Activated naive CD4-positive, alpha-beta T cell treated with anti-CD3 and anti-CD28 coated beads, Interleukin-2, amount 50 U/mL, for 72 hours (primary cell): Measurements from ENCODE around the gene ETV3. TPM values are rescaled to one million over a fixed set of nuclear protein-coding genes. Genes with fewer than 3 reads are reported as not detected.

ENCODE experiments used
- ATAC-seq, 2 donors: fragments of 150-1000 bp; cut with Tn5 transposase; 2 replicates each; pipeline ENCODE4 v1.10.0; 2021; ENCODE audit warnings: mild to moderate bottlenecking in 2 of 2, moderate library complexity in 2 of 2
- DNase-seq, 2 donors: peaks; one replicate each; pipeline ENCODE4 v3.0.0; 2021 to 2022; ENCODE audit warnings: low spot score in 2 of 2
- H3K27ac Mint-ChIP-seq, 2 donors: one replicate each; pipeline ENCODE4 v1.8.0; 2022; ENCODE audit warnings: mild to moderate bottlenecking in 2 of 2, mixed read lengths in 2 of 2
- H3K36me3 Mint-ChIP-seq, 2 donors: one replicate each; pipeline ENCODE4 v1.8.0; 2022; ENCODE audit warnings: mixed read lengths in 2 of 2
- H3K9me3 Mint-ChIP-seq, 2 donors: one replicate each; pipeline ENCODE4 v1.8.0; 2022; ENCODE audit warnings: mixed read lengths in 2 of 2
- total RNA-seq, 2 donors: library from RNA; stranded (reverse); gene quantifications; one replicate each; pipeline ENCODE4 v1.2.3, GENCODE V29; 2022

The ETV3 gene
- total RNA-seq, 2 donors from 2014 or later, result 27.0 to 49.3 TPM

DNA sequence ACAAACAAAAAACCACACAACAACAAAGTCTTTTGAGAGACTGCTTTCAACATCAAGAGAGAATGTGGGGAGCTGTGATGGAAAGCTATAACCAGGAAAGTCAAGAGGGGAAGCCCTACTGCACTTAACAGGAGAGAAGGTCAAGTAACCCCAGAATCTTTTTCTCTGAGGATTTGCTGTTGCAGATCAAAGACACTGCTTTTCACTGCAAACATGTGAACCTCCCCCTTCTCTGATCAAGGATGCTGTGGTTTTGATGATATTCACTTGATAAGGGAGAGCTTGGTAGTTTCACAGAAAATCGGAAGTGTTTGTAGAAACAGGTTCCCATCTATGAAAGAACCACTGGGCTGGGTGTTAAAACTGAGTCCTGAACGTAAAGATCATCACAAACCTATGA is 4.8 kb downstream of the ETV3 start:
- peaks cover 45 to 50% of the 10 kb centered on the region in 2 donors for H3K36me3 Mint-ChIP-seq
- DNase-seq (no peak), ATAC-seq (peak; percentile 10 to 49)
- H3K9me3 Mint-ChIP-seq, result no peaks in the 10 kb centered on the region
- H3K27ac Mint-ChIP-seq, result peak overlapping the region; percentile 12 to 43

DNA sequence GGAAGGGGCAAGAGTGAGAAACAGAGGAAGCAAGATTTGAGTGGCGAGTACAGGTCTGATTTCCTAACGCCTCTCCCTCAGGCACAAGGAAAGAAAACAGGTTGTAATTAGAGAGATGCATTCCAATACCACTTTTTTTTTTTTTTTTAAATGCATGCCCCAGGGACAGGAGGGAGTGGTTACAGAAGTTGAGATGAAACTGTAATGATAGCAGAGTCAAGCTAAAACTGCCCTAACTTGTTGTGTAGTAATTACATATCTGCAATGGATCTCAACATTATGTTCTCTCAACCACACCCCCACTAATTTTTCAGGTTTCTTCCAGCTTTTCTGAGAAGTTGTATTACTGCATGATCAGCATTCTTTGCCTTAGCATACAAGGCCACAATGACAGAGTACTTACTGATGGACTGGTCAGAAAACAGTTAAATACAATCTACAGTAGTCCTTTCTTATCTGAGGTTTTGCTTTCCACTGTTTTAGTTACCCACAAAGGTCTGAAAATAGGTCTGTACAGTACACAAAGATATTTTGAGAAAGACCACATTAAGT is 5.5 kb downstream of the ETV3 start:
- Mint-ChIP-seq H3K27ac (peak overlapping the region; percentile 32 to 43), H3K36me3 (peaks cover 42 to 56% of the 10 kb centered on the region in 2 donors), H3K9me3 (no peaks in the 10 kb centered on the region)
- DNase-seq (no peak), ATAC-seq (no peak)

DNA sequence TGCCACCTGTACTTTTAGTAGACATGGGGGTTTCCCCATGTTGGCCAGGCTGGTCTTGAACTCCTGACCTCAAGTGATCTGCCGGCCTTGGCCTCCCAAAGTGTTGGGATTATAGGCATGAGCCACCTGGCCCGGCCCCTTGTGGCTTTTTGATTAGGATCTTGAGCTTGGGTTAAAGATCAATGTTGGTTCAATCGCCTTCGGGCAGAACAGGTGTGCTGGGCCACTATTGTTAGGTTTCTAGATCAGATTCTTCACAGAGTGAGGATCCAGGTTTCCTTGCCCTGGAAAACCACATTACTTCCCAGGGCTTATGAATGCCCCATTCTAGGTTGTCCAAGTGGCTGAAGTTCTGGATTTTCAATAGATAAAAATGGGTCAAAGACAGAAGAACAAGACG is 6.1 kb downstream of the ETV3 start:
- no peak for DNase-seq
- Mint-ChIP-seq H3K27ac (no peak overlapping the region), H3K9me3 (no peaks in the 10 kb centered on the region), H3K36me3 (peaks cover 36 to 52% of the 10 kb centered on the region in 2 donors)
- no peak for ATAC-seq

DNA sequence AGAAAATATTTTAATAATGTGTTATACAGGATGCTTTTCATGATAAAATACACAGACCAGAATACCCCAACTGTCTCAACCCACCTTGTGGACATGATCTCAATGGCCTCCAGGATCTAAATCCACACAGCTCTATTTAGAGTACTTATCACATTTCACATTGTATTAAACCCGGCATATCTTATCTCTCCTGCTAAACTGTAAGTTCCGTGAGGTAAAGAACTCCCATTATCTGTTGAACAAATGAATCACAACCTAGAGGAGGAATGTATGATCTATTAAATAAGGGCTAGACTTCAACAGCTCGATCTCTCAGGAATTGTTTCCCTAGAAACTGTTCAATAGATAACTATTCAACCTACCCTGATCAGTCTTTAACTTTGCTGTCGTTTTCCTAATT is 6.9 kb downstream of the ETV3 start:
- Mint-ChIP-seq H3K36me3 (peaks cover 31 to 52% of the 10 kb centered on the region in 2 donors), H3K9me3 (no peaks in the 10 kb centered on the region), H3K27ac (no peak overlapping the region)
- no peak for DNase-seq
- ATAC-seq, result no peak

DNA sequence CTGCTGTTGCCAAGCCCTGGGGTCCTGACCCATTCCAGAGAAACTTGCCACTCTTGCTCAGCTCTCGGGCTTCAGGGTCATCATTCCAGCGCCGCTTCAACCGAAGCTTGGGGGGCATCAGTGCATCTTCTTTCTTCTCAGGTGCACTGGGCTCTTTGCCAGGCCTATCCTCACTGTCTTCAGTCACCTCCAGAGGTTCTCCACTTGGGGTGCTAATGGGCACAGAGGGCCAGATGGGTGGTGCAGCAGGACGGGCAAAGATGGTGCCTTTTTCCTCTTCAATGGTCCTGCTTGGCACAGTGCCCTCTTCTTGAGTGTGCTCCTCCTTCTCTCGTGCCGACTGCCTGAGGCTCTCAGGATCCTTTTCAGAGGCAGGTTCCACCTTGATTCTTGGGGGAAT is 13.3 kb downstream of the ETV3 start:
- H3K27ac Mint-ChIP-seq, result peak overlapping the region in 1 of 2 donors; percentile 88
- ATAC-seq (no peak), DNase-seq (no peak)
- H3K9me3 Mint-ChIP-seq, result no peaks in the 10 kb centered on the region
- peaks cover 39 to 40% of the 10 kb centered on the region in 2 donors for H3K36me3 Mint-ChIP-seq

DNA sequence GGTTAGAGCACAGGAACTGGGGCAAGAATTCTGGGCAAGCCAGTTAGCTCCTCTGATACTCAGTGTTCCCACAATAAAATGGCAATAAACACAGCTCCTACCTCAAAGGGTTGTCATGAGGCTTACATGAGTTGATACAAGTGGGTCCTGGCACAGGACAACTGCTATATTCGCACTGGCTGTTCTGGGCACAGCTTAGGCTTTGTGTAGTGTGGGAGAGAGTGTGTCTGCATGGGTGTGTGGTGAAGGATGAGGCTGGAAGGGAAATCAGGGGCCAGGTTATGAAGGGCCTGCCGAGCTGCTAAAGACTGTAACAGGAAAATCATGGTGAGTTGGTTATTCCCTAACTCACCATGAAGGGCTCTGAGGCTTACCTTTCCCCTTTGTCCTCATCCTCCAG is 18.7 kb downstream of the ETV3 start:
- H3K27ac Mint-ChIP-seq, result no peak overlapping the region
- no peaks in the 10 kb centered on the region for H3K9me3 Mint-ChIP-seq
- ATAC-seq (peak; percentile 11 to 28), DNase-seq (no peak)
- peaks cover 15 to 21% of the 10 kb centered on the region in 2 donors for H3K36me3 Mint-ChIP-seq

DNA sequence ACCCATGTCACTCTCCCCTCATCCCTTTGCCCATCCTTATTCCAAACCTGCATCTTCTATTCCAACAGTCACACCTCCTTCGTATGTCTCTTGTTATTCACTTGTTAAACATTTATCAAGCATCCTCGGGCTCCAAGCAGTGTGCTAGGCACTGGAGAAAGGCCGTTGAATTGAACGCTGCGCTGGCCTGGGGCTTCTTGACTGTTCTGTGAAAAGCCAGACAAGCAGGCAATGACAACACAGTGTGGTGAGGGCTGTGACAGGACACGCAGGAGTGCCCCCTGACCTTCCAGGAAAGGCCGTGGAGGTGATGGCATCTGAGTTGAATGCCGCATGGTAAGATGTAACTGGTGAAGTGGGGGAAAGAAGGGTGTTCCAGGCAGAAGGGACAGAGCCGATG is 19.2 kb downstream of the ETV3 start:
- Mint-ChIP-seq H3K36me3 (peaks cover 11 to 16% of the 10 kb centered on the region in 2 donors), H3K27ac (peak overlapping the region in 1 of 2 donors; percentile 5), H3K9me3 (no peaks in the 10 kb centered on the region)
- DNase-seq (no peak), ATAC-seq (no peak)

DNA sequence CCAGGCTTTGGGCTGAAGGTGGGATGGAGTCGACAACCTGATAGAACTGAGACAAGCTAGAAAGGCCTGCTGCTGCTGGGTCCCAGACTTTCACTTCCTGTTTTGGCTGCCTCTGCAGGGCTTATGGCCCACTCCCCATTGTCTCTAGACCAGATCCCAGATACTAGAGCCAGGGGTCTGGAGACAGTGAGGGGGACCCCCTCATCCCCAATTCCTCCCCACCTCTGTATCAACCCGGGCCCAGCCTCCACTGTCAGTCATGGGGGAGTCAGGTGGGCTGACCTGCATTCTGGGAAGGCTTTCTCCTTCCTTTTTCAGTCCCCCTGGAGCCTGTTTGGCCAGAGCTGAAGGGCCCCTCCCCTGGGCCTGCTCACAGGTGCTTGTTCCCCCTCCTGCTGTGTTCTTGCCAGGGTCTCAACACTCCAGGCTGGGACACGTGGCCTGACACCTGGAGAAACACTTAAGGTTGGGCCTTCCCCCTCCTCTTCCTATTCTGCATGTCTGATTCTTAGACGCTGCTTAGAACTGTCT is 20.6 kb downstream of the ETV3 start:
- peaks cover 0 to 2% of the 10 kb centered on the region in 2 donors for H3K36me3 Mint-ChIP-seq
- DNase-seq (peak in 1 of 2 donors; percentile 34), ATAC-seq (peak in 1 of 2 donors; percentile 27)
- no peaks in the 10 kb centered on the region for H3K9me3 Mint-ChIP-seq
- peak overlapping the region; percentile 5 to 73 for H3K27ac Mint-ChIP-seq

DNA sequence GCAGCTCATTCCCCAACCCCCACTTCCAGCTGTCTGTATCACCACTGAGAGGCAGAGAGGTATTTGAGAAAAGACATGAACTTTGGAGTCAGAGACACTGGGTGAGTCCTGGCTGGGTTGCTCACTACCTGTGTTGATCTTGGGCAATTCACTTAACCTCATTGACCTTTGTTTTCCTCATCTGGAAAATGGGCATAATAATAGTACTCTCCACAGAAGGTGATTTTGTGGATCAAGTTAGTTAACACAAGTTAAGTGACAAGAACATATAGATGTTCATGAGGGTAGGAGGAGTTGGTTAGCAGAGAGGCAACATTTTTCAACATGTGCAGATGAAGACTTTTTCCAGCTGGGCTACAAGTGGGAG is 21.5 kb downstream of the ETV3 start:
- H3K27ac Mint-ChIP-seq, result peak overlapping the region; percentile 12 to 34
- no peaks in the 10 kb centered on the region for H3K9me3 Mint-ChIP-seq
- ATAC-seq (no peak), DNase-seq (no peak)
- no peaks in the 10 kb centered on the region for H3K36me3 Mint-ChIP-seq

DNA sequence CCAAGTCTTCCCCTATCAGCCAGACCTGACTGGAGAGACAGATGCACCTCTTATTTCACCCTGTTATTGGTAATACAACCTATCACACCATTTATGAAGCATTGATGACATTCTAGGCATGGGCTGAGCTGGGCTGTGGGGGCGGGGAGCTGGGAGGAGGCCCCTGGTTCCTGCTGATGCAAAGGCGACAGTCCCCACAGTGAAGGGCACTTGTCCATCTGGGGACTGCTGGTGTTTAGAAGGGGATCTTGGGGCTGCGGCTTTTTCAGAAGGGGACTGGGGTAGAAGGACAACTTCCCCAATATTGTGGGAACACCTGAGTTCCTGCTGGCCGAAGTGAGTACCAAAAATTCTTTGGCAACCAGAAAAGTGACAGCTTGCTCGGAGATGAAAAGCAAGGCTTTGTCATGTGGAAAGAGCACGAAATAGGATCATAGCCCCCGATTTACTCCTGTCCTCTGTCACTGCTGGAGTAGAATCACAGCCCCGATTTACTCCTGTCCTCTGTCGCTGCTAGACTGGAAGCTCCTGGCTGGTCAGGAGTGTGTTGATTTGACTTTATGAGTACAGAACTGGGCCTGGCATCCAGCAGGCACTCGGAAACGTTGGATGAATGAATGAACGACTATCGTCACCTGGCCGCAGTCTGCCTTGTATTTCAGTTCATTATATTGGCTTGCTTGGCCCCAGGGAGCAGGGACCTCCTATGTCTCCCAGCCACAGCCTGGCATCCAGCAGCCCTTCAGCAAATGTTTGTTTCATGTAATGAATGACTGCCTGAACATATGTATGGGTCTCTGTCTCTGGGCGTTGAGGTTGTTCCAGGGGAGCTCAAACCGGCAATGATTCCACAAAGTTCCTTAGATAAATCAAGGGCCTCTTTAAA is 22.1 kb downstream of the ETV3 start:
- DNase-seq (peak in 1 of 2 donors; percentile 35), ATAC-seq (no peak)
- H3K36me3 Mint-ChIP-seq, result no peaks in the 10 kb centered on the region
- no peaks in the 10 kb centered on the region for H3K9me3 Mint-ChIP-seq
- peak overlapping the region in 1 of 2 donors; percentile 12 for H3K27ac Mint-ChIP-seq

DNA sequence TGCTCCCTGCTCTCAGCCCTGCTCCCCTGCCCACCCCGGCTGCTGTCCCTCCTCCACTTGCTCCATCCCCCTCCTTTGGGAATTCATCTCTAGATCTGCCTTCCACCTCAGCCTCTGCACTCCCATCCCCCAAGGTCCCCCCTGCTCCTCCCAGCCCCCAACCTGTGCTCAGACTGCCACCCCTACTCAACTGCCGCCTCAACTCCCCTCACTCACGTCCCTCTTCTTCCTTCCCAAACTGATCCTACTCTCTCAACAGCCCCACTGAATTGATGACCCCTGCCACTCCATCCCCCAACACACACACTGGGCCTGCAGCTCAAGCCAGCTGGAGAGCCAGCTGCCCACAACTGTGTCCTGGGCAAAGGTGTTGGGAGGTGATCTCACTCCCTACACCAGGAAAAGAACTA is 22.8 kb downstream of the ETV3 start:
- no peaks in the 10 kb centered on the region for H3K36me3 Mint-ChIP-seq
- ATAC-seq (no peak), DNase-seq (no peak)
- H3K9me3 Mint-ChIP-seq, result no peaks in the 10 kb centered on the region
- no peak overlapping the region for H3K27ac Mint-ChIP-seq

DNA sequence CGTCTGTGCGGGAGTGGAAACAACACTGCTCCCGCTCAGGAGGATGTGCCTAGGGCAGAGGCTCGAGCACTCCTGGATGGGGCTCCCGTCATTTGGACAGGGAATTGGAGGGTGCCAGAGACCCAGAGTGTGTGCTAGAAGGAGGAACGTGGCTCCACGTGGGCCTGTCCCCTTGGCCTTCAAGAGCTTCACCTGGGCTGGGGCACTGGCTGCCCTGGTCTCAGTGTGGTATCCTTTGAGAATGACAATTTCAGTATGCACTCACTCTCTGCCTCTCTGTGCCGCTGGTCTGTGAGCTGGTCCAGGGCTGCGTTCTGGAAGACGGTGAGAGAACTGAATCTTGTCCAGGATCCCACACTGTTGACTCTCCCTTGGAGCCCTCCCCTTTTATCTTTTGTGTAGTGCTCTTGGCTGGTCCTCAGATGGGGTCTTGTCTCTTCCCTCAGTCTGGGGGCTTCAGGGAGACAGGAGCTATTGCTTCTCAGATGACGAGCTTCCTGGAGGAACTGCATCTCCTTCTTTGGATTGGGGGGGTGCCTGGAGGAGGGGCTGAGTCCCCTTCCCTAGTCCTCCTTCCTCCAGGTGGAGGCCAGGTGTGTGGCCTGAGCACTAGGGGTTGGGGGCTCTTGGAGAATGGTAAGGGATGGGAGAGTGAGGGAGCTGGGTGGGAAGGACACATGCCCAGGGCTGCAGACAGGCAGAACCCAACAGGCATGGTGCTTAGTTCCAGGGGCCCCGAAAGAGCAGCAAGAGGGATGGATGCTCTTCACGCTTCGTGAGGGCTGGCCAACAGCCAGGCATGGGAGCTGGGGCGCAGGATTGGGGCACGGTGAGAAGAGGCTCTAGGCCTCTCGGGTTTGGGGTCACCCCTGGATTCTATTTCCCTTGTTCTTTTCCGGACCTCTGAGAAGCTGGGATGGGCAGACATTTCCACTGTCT is 23.7 kb downstream of the ETV3 start:
- ATAC-seq (no peak), DNase-seq (no peak)
- H3K36me3 Mint-ChIP-seq, result no peaks in the 10 kb centered on the region
- no peaks in the 10 kb centered on the region for H3K9me3 Mint-ChIP-seq
- H3K27ac Mint-ChIP-seq, result peak overlapping the region in 1 of 2 donors; percentile 24

DNA sequence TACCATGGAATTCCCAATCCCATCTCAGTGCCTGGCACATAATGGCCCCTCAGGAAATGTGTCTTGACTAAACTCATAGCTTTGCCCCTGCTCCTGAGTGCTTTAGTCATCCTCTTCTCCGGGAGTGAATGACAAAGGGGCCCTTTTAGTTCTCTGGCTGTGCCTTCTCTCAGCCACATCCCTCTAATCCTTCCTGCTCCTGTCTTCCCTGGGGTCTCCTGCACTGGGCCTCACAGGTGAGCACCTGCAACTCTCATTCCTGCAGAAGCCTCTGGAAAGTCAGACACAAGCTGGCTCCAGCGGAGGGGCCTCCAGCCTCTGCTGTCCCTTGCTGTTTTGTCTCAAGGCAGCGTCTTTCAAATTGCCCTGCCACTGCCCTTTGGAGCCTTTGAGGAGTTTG is 24.6 kb downstream of the ETV3 start:
- ATAC-seq (no peak), DNase-seq (no peak)
- Mint-ChIP-seq H3K9me3 (no peaks in the 10 kb centered on the region), H3K36me3 (no peaks in the 10 kb centered on the region), H3K27ac (peak overlapping the region in 1 of 2 donors; percentile 79)

DNA sequence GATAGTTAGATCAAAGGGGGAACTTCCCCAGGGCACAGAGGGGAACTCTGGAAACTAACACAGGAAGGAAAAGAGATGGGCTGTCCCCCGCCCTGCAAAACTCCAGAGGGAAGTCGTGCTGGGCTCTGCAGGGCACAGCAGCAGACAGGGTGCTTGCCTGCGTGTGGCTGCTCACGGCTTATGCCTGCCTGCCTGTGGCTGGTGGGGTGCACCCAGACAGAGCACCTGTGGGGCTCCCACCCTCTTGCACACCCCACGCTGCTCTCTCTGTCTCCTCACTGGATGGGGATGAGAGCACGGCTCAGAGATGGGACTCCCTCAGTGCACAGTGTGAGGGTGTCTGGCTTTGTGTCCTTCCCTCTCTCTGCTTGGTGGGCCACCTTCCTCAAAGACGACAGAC is 25.1 kb downstream of the ETV3 start:
- ATAC-seq, result no peak
- no peaks in the 10 kb centered on the region for H3K9me3 Mint-ChIP-seq
- no peak for DNase-seq

DNA sequence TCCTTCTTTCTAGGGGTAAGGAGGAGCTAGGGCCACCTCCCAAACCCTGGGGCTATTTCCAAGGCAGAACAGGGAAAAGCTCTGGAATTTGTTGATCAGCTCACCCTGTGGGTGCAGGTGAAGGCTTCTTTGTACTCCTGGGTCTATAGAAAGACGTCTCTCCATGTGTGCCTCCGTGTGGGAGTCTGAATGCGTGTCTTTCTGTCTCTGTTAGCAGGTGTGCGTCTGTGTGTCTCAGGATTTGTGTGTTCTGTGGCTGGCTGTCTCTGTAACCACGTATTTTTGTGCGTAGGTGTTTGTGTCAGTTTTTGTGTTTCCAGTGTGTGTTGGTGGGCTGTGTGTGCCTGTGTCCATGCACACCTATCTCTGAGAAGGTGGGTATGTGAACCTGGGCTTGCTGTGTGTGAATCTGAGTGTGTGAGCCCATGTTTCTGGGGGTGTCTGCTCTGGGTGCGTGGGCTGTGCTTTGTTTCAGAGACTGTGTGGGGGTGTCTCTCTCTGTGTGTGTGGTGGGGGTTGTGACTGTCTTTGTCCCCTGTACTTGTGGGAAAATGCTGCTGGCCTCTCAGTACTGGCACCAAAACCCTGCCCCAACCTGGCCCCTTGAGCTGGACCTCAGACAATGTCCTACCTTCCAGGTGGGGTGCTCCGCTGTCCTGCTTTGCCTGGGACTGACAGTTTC is 25.9 kb downstream of the ETV3 start:
- no peaks in the 10 kb centered on the region for H3K36me3 Mint-ChIP-seq
- H3K9me3 Mint-ChIP-seq, result no peaks in the 10 kb centered on the region

More for the DNA sequence above, 25.1 kb downstream of the ETV3 start:
- no peaks in the 10 kb centered on the region for H3K36me3 Mint-ChIP-seq
- H3K27ac Mint-ChIP-seq, result peak overlapping the region in 1 of 2 donors; percentile 46

More for the DNA sequence above, 25.9 kb downstream of the ETV3 start:
- no peak for DNase-seq
- H3K27ac Mint-ChIP-seq, result peak overlapping the region in 1 of 2 donors; percentile 46
- ATAC-seq, result no peak
